Activated CD8-positive, alpha-beta T cell treated with anti-CD3 and anti-CD28 coated beads for 36 hours (primary cell): ENCODE measurements around the gene PNMA6F. TPM values are rescaled to one million over a fixed set of nuclear protein-coding genes. Genes with fewer than 3 reads are reported as not detected.
A peak's percentile ranks its signal among the peaks of the same experiment; 100 is the strongest.
"Not testable (repeated sequence)": the region's sequence is repeated elsewhere in the genome, so short reads cannot be mapped to it uniquely, and the experiment has no call there.

Source experiments
- ATAC-seq: fragments of 200-7000 bp; cut with Tn5 transposase; one replicate; pipeline ENCODE4 v1.10.0; 2021; ENCODE audit warnings: mild to moderate bottlenecking, moderate library complexity
- CTCF ChIA-PET: fragments of 350-600 bp; sonication (Branson Sonifier 250); formaldehyde crosslinking; loops from one replicate; lab custom pipeline; 2021; ENCODE audit warnings: antibody characterized with exemption; lab: Charles Lee
- POLR2A ChIA-PET: fragments of 350-600 bp; sonication (Branson Sonifier 250); formaldehyde crosslinking; loops from one replicate; lab custom pipeline; 2021; ENCODE audit warnings: antibody characterized with exemption; lab: Charles Lee
- DNase-seq: peaks from one replicate; pipeline ENCODE4 v3.0.0-alpha.2; 2020
- H3K27ac Mint-ChIP-seq: one replicate; pipeline ENCODE4 v1.8.0; 2021; ENCODE audit warnings: mild to moderate bottlenecking, mixed read lengths
- H3K27me3 Mint-ChIP-seq: one replicate; pipeline ENCODE4 v1.8.0; 2021; ENCODE audit warnings: mixed read lengths
- H3K36me3 Mint-ChIP-seq: one replicate; pipeline ENCODE4 v1.8.0; 2021; ENCODE audit warnings: low read depth, mixed read lengths
- H3K4me1 Mint-ChIP-seq: one replicate; pipeline ENCODE4 v1.8.0; 2021; ENCODE audit warnings: low read depth, mixed read lengths
- H3K4me3 Mint-ChIP-seq: one replicate; pipeline ENCODE4 v1.8.0; 2021; ENCODE audit warnings: mild to moderate bottlenecking, moderate library complexity, mixed read lengths
- H3K9me3 Mint-ChIP-seq: one replicate; pipeline ENCODE4 v1.8.0; 2021; ENCODE audit warnings: mixed read lengths
- CTCF ChIP-seq: fragments of 200-600 bp; IDR thresholded peaks from one replicate; pipeline ENCODE4 v1.8.0; 2022; ENCODE audit warnings: antibody characterized with exemption, mild to moderate bottlenecking
- intact Hi-C: fragments of 100-400 bp; cut with micrococcal nuclease; formaldehyde crosslinking; loops from one replicate; pipeline ENCODE4 v1.10.0; 2022
- total RNA-seq, 2 experiments: library from RNA; stranded (reverse); gene quantifications; one replicate each; pipeline ENCODE4 v1.2.3, GENCODE V29; 2021

PNMA6F gene
- total RNA-seq, 2 experiments from 2014 or later = not detected

- peaks cover 26% of the 10 kb centered on the region for H3K4me1 Mint-ChIP-seq
- CTCF ChIA-PET = no interaction called here
- H3K9me3 Mint-ChIP-seq = no peaks in the 10 kb centered on the region
- peak overlapping the region; percentile 80 for H3K4me3 Mint-ChIP-seq
- DNase-seq (no peak), ATAC-seq (no peak)
- no peak overlapping the region for H3K27ac Mint-ChIP-seq
- intact Hi-C loops = no loop called here
- peaks cover 22% of the 10 kb centered on the region for H3K36me3 Mint-ChIP-seq
- TF ChIP-seq CTCF = no peak
- no peaks in the 10 kb centered on the region for H3K27me3 Mint-ChIP-seq
- POLR2A ChIA-PET = no interaction called here
Measured at GRCh38 chrX:153333266-153333665, 11.7 kb upstream of the PNMA6F start.

GRCh38 chrX:153327561-153327960 is 6.0 kb upstream of the PNMA6F start:
- Mint-ChIP-seq H3K36me3 (no peaks in the 10 kb centered on the region), H3K9me3 (no peaks in the 10 kb centered on the region), H3K27me3 (peaks cover 4% of the 10 kb centered on the region), H3K4me3 (no peak overlapping the region), H3K27ac (no peak overlapping the region), H3K4me1 (peaks cover 6% of the 10 kb centered on the region)
- CTCF ChIA-PET = no interaction called here
- no peak for TF ChIP-seq CTCF
- intact Hi-C loops = no loop called here
- POLR2A ChIA-PET = no interaction called here
- no peak for ATAC-seq
- no peak for DNase-seq

- peak; percentile 13 for ATAC-seq
- H3K36me3 Mint-ChIP-seq = no peaks in the 10 kb centered on the region
- H3K9me3 Mint-ChIP-seq = no peaks in the 10 kb centered on the region
- peaks cover 11% of the 10 kb centered on the region for H3K27me3 Mint-ChIP-seq
- no peak overlapping the region for H3K4me3 Mint-ChIP-seq
- POLR2A ChIA-PET = no interaction called here
- H3K4me1 Mint-ChIP-seq = peaks cover 6% of the 10 kb centered on the region
- DNase-seq = no peak
- no peak overlapping the region for H3K27ac Mint-ChIP-seq
- no peak for TF ChIP-seq CTCF
- CTCF ChIA-PET = no interaction called here
- intact Hi-C loops = no loop called here
Measured at GRCh38 chrX:153320555-153321184, 897 bp downstream of the PNMA6F start.

GRCh38 chrX:153320047-153320443 is 1.5 kb downstream of the PNMA6F start:
- H3K4me3 Mint-ChIP-seq, H3K4me1 Mint-ChIP-seq, intact Hi-C loops, ATAC-seq, POLR2A ChIA-PET, CTCF ChIA-PET, H3K36me3 Mint-ChIP-seq, H3K9me3 Mint-ChIP-seq, H3K27ac Mint-ChIP-seq, DNase-seq, H3K27me3 Mint-ChIP-seq: not testable (repeated sequence)

DNA sequence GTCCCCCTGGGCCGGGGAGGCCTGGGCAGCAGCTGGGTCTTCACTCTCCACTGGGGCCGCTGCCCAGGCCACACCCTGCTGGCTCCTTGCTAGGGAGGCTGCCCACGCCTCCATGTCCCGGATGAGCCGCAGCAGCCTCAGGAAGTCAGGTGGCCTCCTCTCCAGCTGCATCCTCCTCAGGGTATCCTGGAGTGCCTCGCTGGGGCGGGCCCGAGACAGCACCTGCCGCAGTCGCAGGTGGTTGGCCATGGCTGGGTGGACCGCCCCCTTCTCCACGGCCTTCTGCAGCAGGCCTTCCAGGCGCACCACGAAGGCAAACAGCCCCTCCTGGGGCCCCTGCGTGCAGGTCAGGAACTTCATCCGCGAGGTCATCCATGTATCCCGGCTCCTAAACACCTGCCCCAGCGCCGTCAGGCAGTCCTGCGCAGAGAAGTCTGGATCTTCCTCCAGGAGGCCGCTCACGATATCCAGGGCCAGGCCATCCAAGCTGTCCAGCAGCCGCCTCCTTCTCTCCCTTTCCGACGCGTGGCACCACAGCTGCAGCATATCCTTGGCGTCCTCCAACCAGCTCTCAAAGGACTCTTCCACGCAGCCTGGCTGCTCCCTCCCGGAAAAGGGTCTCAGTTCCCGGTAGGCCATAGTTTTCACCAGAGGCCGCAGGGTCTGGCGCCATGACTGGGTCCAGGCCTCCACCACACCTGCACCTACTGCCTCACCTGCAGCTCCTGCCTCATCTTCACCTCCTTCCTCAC is 2.1 kb downstream of the PNMA6F start:
- H3K27me3 Mint-ChIP-seq = peaks cover 9% of the 10 kb centered on the region
- intact Hi-C loops = no loop called here
- DNase-seq (no peak), ATAC-seq (no peak)
- no peak for TF ChIP-seq CTCF
- no peak overlapping the region for H3K4me3 Mint-ChIP-seq
- H3K36me3 Mint-ChIP-seq = no peaks in the 10 kb centered on the region
- ChIA-PET CTCF (no interaction called here), POLR2A (no interaction called here)
- no peak overlapping the region for H3K27ac Mint-ChIP-seq
- peaks cover 6% of the 10 kb centered on the region for H3K4me1 Mint-ChIP-seq
- H3K9me3 Mint-ChIP-seq = no peaks in the 10 kb centered on the region
